ENCODE data around the gene SH3RF2.

SH3RF2 gene

DNA sequence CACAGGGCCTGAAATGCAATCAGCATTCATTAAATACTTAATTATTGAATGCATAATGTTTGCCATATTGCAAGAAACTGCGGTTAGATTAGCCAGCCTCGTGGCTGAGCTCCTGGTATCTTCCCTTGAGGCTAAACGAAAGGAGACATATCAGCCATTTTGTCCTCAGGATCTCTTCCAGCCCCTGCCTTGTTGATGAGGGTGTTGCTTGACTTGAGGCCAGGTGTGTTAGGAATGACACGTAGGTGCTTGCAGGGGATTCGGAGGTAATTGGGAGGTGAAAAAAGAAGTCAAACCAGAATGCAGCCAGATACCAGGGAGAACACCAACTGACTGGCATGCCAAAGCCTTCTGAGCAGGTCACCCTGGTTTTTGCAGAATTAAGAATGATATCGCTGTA, 12.5 kb downstream of the SH3RF2 start:
- H3K4me1 ChIP-seq (ENCODE audit: control insufficient read depth, insufficient read depth, low read length): peaks cover 21% of the 10 kb centered on the region
- no peak overlapping the region for H3K4me3 ChIP-seq (ENCODE audit: low read depth, low read length)
- H3K9me3 ChIP-seq (ENCODE audit: control insufficient read depth, insufficient read depth, low read depth, low read length): no peaks in the 10 kb centered on the region
- no peaks in the 10 kb centered on the region for H3K36me3 ChIP-seq (ENCODE audit: control insufficient read depth in 2 of 2, insufficient read depth in 1 of 2, low read length in 2 of 2)
- TF ChIP-seq, protein P1, sequence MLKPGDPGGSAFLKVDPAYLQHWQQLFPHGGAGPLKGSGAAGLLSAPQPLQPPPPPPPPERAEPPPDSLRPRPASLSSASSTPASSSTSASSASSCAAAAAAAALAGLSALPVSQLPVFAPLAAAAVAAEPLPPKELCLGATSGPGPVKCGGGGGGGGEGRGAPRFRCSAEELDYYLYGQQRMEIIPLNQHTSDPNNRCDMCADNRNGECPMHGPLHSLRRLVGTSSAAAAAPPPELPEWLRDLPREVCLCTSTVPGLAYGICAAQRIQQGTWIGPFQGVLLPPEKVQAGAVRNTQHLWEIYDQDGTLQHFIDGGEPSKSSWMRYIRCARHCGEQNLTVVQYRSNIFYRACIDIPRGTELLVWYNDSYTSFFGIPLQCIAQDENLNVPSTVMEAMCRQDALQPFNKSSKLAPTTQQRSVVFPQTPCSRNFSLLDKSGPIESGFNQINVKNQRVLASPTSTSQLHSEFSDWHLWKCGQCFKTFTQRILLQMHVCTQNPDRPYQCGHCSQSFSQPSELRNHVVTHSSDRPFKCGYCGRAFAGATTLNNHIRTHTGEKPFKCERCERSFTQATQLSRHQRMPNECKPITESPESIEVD (tag by site-specific recombination; IDR thresholded peaks at IDR 0.05): no peak
- TF ChIP-seq ZNF169 (tag by site-specific recombination; IDR thresholded peaks at IDR 0.05) (no peak), ZFP41 (tag by site-specific recombination; IDR thresholded peaks at IDR 0.05; ENCODE audit: borderline replicate concordance) (no peak), ZNF394 (tag by site-specific recombination; IDR thresholded peaks at IDR 0.05; ENCODE audit: borderline replicate concordance) (no peak), ZNF211 (tag by site-specific recombination; IDR thresholded peaks at IDR 0.05; ENCODE audit: low read depth) (no peak), ZNF561 (tag by site-specific recombination; IDR thresholded peaks at IDR 0.05; ENCODE audit: borderline replicate concordance) (no peak), ZFP69B (tag by site-specific recombination; IDR thresholded peaks at IDR 0.05) (no peak), ZEB2 (tag by site-specific recombination; IDR thresholded peaks at IDR 0.05) (no peak), ZBTB8A (tag by site-specific recombination; IDR thresholded peaks at IDR 0.05) (no peak), ZNF155 (tag by site-specific recombination; IDR thresholded peaks at IDR 0.05) (no peak), ZNF626 (tag by site-specific recombination; IDR thresholded peaks at IDR 0.05) (no peak), ZNF707 (tag by site-specific recombination; IDR thresholded peaks at IDR 0.05) (no peak), KLF10 (tag by site-specific recombination; IDR thresholded peaks at IDR 0.05) (no peak), ZNF473 (tag by site-specific recombination; IDR thresholded peaks at IDR 0.05) (no peak), KLF1 (tag by site-specific recombination; IDR thresholded peaks at IDR 0.05) (no peak), ZBTB48 (tag by site-specific recombination; IDR thresholded peaks at IDR 0.05) (no peak), ZNF621 (tag by site-specific recombination; IDR thresholded peaks at IDR 0.05) (no peak)
- TF ChIP-seq, protein P2, sequence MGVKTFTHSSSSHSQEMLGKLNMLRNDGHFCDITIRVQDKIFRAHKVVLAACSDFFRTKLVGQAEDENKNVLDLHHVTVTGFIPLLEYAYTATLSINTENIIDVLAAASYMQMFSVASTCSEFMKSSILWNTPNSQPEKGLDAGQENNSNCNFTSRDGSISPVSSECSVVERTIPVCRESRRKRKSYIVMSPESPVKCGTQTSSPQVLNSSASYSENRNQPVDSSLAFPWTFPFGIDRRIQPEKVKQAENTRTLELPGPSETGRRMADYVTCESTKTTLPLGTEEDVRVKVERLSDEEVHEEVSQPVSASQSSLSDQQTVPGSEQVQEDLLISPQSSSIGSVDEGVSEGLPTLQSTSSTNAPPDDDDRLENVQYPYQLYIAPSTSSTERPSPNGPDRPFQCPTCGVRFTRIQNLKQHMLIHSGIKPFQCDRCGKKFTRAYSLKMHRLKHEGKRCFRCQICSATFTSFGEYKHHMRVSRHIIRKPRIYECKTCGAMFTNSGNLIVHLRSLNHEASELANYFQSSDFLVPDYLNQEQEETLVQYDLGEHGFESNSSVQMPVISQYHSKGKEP (tag by site-specific recombination; IDR thresholded peaks at IDR 0.05): no peak
- TF ChIP-seq, protein P3, sequence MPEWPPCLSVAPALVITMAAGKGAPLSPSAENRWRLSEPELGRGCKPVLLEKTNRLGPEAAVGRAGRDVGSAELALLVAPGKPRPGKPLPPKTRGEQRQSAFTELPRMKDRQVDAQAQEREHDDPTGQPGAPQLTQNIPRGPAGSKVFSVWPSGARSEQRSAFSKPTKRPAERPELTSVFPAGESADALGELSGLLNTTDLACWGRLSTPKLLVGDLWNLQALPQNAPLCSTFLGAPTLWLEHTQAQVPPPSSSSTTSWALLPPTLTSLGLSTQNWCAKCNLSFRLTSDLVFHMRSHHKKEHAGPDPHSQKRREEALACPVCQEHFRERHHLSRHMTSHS (tag by site-specific recombination; IDR thresholded peaks at IDR 0.05): no peak
- ChIA-PET POLR2A (interaction anchor here (1.2 to 2.4 kb wide), 2 partner anchors 12 kb away, joined by 3 to 8 read pairs; partner anchors contain the start of gene SH3RF2), CTCF (no interaction called here)
- H3K27ac ChIP-seq (ENCODE audit: extremely low read depth, low read depth, low read length): no peak overlapping the region

DNA sequence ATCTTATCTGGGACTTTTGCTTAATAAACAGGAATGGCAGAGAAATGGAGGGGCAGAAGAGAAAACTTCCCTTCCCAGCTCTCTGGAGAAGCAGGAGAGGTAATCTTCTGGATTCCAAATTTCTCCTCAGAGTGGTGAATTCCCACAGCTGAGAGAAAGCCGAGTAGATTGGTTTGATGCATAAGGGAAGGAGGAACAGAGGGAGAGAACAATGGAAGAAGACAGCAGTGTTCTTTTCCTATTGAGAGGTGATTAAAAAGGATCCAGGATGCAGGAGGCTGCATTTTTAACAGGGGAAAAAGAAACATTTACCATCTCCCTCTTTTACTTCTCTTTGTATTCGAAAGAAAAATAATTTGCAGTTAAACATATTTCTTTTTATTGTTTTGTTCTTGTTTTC, 13.1 kb downstream of the SH3RF2 start:
- CTCF ChIA-PET: interaction anchor here (1.0 kb wide), 1 partner anchor 65 kb away, joined by 3 read pairs; no protein-coding TSS in a partner anchor
- peaks cover 16% of the 10 kb centered on the region for H3K4me1 ChIP-seq (ENCODE audit: control insufficient read depth, insufficient read depth, low read length)
- H3K36me3 ChIP-seq (ENCODE audit: control insufficient read depth in 2 of 2, insufficient read depth in 1 of 2, low read length in 2 of 2): no peaks in the 10 kb centered on the region
- no peak overlapping the region for H3K4me3 ChIP-seq (ENCODE audit: low read depth, low read length)
- H3K9me3 ChIP-seq (ENCODE audit: control insufficient read depth, insufficient read depth, low read depth, low read length): no peaks in the 10 kb centered on the region
- no peak overlapping the region for H3K27ac ChIP-seq (ENCODE audit: extremely low read depth, low read depth, low read length)
- POLR2A ChIA-PET: interaction anchor here (1.2 to 2.4 kb wide), 2 partner anchors 11 to 12 kb away, joined by 3 to 8 read pairs; partner anchors contain the start of gene SH3RF2
- TF ChIP-seq, protein P4, sequence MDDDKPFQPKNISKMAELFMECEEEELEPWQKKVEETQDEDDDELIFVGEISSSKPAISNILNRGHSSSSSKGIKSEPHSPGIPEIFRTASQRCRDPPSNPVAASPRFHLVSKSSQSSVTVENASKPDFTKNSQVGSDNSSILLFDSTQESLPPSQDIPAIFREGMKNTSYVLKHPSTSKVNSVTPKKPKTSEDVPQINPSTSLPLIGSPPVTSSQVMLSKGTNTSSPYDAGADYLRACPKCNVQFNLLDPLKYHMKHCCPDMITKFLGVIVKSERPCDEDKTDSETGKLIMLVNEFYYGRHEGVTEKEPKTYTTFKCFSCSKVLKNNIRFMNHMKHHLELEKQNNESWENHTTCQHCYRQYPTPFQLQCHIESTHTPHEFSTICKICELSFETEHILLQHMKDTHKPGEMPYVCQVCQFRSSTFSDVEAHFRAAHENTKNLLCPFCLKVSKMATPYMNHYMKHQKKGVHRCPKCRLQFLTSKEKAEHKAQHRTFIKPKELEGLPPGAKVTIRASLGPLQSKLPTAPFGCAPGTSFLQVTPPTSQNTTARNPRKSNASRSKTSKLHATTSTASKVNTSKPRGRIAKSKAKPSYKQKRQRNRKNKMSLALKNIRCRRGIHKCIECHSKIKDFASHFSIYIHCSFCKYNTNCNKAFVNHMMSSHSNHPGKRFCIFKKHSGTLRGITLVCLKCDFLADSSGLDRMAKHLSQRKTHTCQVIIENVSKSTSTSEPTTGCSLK (tag by site-specific recombination; IDR thresholded peaks at IDR 0.05): no peak
- no peak for TF ChIP-seq ZNF560 (tag by site-specific recombination; IDR thresholded peaks at IDR 0.05; ENCODE audit: borderline replicate concordance)
- TF ChIP-seq ZFP41 (tag by site-specific recombination; IDR thresholded peaks at IDR 0.05; ENCODE audit: borderline replicate concordance): no peak
- TF ChIP-seq ZNF140 (tag by site-specific recombination; IDR thresholded peaks at IDR 0.05): no peak
- no peak for TF ChIP-seq ZNF843 (tag by site-specific recombination; IDR thresholded peaks at IDR 0.05)
- TF ChIP-seq, protein P5, sequence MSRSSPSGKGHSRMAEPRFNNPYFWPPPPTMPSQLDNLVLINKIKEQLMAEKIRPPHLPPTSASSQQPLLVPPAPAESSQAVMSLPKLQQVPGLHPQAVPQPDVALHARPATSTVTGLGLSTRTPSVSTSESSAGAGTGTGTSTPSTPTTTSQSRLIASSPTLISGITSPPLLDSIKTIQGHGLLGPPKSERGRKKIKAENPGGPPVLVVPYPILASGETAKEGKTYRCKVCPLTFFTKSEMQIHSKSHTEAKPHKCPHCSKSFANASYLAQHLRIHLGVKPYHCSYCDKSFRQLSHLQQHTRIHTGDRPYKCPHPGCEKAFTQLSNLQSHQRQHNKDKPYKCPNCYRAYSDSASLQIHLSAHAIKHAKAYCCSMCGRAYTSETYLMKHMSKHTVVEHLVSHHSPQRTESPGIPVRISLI (tag by site-specific recombination; IDR thresholded peaks at IDR 0.05): no peak
- no peak for TF ChIP-seq ZNF292 (tag by site-specific recombination; IDR thresholded peaks at IDR 0.05; ENCODE audit: borderline replicate concordance, low read depth)
- TF ChIP-seq, protein P6, sequence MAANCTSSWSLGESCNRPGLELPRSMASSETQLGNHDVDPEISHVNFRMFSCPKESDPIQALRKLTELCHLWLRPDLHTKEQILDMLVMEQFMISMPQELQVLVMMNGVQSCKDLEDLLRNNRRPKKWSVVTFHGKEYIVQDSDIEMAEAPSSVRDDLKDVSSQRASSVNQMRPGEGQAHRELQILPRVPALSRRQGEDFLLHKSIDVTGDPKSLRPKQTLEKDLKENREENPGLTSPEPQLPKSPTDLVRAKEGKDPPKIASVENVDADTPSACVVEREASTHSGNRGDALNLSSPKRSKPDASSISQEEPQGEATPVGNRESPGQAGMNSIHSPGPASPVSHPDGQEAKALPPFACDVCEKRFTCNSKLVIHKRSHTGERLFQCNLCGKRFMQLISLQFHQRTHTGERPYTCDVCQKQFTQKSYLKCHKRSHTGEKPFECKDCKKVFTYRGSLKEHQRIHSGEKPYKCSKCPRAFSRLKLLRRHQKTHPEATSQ (tag by site-specific recombination; IDR thresholded peaks at IDR 0.05): no peak
- no peak for TF ChIP-seq ZNF626 (tag by site-specific recombination; IDR thresholded peaks at IDR 0.05)
- no peak for TF ChIP-seq ZNF530 (tag by site-specific recombination; IDR thresholded peaks at IDR 0.05; ENCODE audit: low read depth)
- TF ChIP-seq HOXA7 (CRISPR knock-in tag; IDR thresholded peaks at IDR 0.05; ENCODE audit: borderline replicate concordance): no peak

Data from HEK293 (cell line).